NCI-H2107 treated with DMSO at 0.1 percent for 48 hours (cell line): ENCODE measurements around the gene SCAF4.
"Not testable (repeated sequence)": the region's sequence is repeated elsewhere in the genome, so short reads cannot be mapped to it uniquely, and the experiment has no call there.

Source experiments
- DNase-seq: peaks from one replicate; lab custom pipeline; 2025; ENCODE audit not compliant: unreplicated experiment; lab: John Stamatoyannopoulos, UW

SCAF4 gene

GRCh38 chr21:31731857-31732596, at the start of gene SCAF4:
SCAF4 (minus strand) TSS chr21:31732118; CDS start chr21:31731692, 426 bp downstream.
- peak; percentile 75 for DNase-seq

GRCh38 chr21:31780944-31781343, 49.0 kb upstream of the SCAF4 start:
- peak; percentile 39 for DNase-seq

- DNase-seq, result no peak
These were observed 46.6 kb upstream of the SCAF4 start for GRCh38 chr21:31778546-31778945.

DNA sequence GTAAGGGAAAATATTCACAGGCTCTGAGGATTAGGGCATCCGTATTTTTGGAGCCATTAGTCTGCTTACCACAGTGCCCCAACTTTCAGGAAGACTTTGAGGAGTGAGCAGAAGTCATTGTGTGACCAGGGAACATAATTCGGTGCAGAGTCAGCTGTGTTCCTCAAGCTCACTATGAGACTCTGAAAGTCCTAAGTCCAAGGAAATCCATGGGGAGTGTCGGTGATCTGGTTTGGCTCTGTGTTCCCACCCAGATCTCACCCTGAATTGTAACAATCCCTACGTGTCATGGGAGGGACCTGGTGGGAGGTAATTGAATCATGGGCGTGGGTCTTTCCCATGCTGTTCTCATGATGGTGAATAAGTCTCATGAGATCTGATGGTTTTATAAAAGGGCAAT, 45.9 kb upstream of the SCAF4 start:
- no peak for DNase-seq

DNA sequence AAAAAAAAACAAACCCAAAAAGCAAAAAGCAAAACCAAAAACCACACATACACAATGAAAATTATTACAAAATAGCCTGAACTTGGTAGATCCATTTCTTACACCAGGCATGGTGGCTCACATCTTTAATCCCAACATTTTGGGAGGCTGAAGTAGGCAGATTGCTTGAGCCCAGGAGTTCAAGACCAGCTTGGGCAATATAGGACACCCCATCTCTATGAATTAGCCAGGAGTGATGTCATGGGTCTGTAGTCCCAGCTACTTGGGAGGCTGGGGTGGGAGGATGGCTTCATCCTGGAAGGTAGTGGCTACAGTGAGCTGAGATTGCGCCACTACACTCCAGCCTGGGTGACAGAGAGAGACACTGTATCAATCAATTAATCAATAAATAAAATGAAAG, 42.1 kb upstream of the SCAF4 start:
- no peak for DNase-seq

GRCh38 chr21:31772674-31773555, 41.0 kb upstream of the SCAF4 start:
- no peak for DNase-seq

DNA sequence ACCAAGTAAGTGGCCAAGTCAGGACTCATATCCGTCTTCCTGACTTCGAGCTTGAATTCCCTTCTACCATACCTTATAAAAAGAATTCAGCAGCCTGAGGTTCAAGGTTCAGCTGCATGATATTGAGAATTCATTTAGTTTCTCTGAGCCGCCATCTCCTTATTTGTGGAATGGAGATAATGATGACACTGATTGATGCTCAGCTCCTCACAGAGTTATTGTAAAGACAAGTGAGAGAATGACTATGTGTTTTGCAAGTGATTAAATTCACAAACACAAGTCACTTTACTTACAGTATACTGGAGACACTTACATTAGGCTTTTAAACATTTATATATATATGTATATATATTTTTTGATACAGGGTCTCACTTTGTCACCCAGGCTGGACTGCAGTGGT, 39.8 kb upstream of the SCAF4 start:
- no peak for DNase-seq

DNA sequence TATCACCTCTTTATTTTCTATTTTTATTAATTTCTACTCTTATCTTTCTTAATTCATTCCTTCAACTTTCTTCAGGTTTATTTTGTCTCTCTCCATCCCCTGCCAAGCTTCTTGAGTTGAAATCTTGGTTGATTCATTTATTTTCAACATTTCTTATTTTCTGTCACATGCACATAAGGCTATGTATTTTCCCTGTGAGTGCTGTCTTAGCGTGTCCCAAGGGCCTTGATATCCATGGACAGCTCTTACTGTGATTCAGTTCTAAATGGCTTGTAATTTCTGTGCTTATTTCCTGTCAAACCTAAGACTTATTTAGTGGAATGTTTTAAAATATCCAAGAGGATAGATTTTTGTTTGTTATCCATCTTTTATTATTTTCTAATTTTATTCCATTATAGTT, 36.8 kb upstream of the SCAF4 start:
- no peak for DNase-seq

GRCh38 chr21:31766899-31767298, 35.0 kb upstream of the SCAF4 start:
- no peak for DNase-seq

DNA sequence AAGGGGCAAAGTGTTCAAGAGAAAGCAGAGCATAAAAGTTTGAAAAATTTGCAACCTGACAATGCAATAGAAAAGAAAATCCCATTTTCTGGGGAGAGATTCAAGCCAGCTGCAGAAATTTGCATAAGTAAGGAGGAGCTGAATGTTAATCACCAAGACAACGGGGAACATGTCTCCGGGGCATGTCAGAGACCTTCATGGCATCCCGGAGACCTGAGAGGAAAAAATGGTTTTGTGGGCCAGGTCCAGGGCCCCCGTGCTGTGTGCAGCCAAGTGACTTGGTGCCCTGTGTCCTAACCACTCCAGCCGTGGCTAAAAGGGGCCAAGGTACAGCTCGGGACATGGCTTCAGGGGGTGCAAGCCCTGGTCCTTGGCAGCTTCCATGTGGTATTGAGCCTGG, 33.9 kb upstream of the SCAF4 start:
- not testable (repeated sequence) for DNase-seq

- no peak for DNase-seq
These were observed 29.0 kb upstream of the SCAF4 start for GRCh38 chr21:31760931-31761330.

DNA sequence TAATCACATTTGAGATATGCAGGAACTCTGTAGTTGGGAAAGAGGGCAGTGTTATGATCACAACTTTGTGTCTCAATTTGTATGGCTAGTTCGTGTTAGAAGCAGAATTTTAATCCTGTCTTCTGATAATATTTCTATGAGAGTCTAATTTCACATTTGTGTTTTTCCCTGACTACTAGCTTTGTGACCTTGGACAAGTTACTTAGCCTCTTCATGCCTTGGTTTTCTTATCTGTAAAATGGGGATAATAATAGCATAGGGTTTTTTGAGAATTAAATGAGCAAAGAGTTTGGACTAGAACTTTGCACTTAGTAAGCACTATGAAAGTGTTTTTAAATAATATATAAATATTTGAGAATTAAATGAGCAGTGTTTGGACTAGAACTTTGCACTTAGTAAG, 24.9 kb upstream of the SCAF4 start:
- DNase-seq, result no peak

DNA sequence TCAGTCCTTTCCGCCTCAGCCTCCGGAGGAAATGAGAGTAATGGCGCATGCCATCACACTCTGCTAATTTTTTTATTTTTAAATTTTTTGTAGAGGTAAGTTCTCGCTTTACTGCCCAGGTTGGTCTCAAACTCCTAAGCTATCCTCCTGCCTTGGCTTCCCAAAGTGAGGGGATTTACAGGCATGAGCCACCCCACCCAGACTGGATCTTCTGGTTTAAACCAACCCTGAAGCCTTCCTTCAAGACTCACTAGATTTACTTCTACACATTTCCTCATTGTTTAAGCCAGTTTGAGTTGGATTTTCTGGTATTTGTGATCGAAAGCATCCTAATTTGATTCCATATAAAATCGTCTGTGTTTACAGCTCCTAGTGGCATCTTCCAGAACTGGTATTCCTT, 23.1 kb upstream of the SCAF4 start:
- DNase-seq, result no peak

DNA sequence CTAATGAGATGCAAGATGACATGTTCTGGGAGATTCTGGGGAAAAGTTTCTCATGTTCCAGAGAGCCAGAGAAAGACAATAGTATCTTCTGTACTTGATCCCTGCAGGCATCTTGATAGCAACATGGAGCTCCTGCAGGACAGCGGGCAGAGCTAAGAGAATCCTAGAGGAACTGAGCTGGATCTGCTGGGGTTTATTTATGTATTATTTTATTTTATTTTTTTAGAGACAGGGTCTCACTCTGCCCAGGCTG, 22.7 kb upstream of the SCAF4 start:
- DNase-seq, result no peak

DNA sequence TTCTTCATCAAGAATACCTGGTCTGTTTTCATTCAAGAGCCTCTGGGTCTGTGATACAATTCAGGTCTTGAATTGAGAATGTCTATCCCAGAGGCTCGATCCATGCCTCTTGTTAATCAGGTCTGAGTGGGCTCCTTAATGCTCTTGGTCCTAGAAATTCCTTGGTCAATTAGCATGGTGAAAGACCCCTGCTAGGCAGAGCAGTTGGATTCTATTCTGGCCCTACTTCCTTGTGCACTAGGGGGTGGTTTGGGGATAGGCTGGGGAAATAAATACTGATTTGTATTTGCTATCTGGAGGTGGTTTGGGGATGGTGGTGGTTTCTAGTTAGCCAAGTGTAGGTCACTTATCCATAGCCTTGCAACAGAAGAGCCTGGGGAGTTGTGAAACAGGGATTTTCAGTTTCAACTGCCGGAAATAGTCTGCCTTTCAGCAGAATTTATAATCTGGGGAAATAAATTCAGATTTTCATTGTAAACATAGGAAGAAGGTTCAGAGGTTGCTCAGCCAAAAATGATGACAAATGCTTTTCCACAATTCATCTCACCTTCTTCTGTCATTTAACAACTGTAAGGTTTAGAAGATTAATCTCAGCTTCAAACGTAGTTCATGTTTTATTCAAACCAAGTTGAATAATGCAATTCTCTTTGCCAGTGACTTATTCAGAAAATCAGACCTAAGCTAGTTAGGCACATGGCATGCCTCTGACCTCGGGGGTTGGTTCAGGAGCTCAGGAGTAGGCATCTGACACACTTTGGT, 22.2 kb upstream of the SCAF4 start:
- DNase-seq, result no peak

DNA sequence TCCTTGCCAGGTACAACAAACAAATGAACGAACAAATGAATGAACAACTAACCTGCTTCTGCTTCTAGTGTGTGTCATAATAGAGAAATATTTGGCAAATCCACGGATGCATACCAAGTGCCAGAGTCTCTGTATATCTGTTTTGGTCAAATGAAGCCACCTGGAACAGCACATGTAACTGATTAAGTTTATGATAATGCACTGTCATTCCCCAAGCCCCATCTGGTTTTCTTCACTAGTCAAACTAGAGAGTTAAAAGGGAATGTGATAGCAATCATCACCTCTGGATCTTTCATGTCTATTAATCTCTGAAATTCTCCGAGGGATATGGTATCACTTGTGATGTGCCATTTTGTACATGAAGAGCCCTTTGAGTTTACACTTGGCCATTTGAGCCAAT, 21.0 kb upstream of the SCAF4 start:
- DNase-seq, result no peak

DNA sequence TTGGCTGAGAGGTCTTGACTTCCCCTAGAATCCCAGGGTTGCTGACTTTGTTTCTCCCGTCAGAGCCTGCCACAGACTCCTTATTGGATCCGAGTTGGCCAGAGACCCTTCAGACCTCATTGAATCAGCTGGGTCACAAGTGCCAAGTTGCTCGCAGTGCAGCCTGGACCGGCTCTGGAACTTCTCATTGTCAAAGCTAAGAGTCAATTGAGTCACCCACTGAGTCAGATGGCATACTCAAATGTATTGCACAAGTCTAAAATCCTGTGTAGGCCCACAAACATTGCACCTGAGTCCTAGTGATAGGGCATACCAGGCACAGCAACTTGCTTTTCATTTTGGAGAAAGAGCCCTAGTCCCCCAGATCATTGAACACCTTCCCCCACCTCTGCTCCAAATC, 20.4 kb upstream of the SCAF4 start:
- no peak for DNase-seq

DNA sequence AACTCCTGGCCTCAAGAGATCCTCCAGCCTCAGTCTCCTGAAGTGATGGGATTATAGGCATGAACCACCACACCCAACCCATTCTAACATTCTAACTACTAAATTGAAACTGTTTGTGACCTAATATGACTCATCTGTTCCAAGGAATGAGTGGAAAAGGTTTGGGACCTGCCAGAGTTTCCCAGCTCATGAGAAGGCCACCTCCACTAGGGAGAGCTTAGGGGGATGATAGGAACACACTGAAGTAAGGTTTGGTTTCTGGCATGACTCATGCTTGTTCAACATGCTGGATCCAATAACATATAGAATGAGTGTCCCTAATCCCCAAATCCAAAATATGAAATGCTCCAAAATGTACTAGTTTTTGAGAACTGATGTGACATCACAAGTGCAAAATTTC, 18.9 kb upstream of the SCAF4 start:
- DNase-seq, result no peak

DNA sequence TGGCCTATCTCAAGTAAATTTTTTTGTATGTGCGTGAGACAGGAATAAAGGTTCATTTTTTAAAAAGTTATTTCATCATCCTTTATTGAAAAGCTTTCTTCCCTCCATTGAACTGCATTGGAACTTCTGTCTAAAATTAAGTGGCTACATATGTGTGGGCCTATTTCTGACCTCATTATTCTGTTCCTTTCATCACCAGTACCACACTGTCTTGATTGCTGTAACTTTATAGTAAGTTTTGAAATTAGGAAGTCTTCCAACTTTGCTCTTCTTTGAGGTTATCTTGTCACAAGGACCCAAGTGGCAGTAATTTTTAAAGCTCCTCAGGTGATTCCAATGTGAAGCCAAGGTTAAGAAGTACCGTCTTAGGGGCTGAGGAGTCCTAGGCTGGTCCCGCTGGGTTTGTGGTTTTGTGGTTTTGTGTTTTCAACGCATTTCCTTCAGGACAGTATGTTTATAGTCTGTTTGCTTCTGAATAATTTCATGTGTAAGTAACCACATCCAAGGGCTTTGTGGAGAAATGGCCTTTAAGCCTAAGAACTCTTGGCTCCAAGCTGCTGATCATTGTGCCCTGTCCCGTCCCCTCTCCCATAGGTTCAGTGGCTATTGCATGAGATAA, 12.4 kb upstream of the SCAF4 start:
- DNase-seq, result no peak

DNA sequence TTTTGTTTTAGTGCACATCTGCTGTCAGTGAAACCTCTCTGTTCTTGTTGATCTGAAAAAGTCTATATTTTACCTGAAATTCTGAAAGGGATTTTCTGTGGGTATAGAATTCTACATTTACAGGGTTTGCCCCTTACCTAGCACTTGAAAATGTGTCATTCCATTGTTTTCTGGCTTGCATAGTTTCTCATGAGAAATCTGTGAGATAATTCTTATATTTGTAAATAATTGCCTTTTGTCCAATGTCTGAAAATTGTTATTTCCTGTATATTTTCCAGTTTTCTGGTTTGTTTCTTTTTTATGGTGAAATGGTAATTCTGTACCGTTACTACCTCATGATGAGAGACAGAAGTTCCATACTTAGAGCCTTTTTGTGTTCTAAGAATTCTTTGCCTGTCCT, 11.8 kb upstream of the SCAF4 start:
- DNase-seq, result no peak

DNA sequence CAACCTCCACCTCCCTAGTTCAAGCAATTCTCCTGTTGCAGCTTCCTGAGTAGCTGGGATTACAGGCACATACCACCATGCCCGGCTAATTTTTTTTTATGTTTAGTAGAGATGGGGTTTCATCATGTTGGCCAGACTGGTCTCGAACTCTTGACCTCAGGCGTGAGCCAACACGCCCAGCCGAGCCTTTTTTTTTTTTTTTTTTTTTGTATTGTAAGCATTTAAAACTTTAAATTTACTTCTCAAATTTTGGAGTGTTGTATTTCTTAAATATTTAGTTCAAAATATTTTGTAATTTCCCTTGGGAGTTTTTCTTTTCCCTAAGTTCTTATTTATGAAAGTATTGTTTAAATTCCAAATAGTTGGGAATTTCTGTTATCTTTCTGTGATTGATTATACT, 9.2 kb upstream of the SCAF4 start:
- no peak for DNase-seq
